HCT116 (cell line): Measurements from ENCODE around the gene DPH1. TPM values are rescaled to one million over a fixed set of nuclear protein-coding genes. Genes with fewer than 3 reads are reported as not detected.

ENCODE experiments used
- ATAC-seq: fragments of 200-7000 bp; cut with Tn5 transposase; 2 replicates; pipeline ENCODE4 v1.9.1; 2020; ENCODE audit warnings: mild to moderate bottlenecking, moderate library complexity
- BruUV-seq: library from RNA; stranded (reverse); fragments of 400-500 nt; replicated peaks from 2 replicates; lab custom pipeline; 2021; lab: Mats Ljungman, UMichigan
- CTCF ChIA-PET: fragments of 300-600 bp; sonication (Branson Sonifier 250); formaldehyde crosslinking; loops from one replicate; lab custom pipeline; 2021; ENCODE audit warnings: antibody characterized with exemption; lab: Charles Lee
- POLR2A ChIA-PET: fragments of 300-600, 350-600 bp; sonication (Branson Sonifier 250); formaldehyde crosslinking; loops from one replicate; lab custom pipeline; 2021; ENCODE audit warnings: antibody characterized with exemption; lab: Charles Lee
- RAD21 ChIA-PET, 2 experiments: fragments of 300-600 bp; sonication (Branson Sonifier 250); formaldehyde crosslinking; loops; one replicate each; lab custom pipeline; 2023; ENCODE audit warnings: low total read pairs in 2 of 2; ENCODE audit not compliant: uncharacterized antibody in 2 of 2, unreplicated experiment in 2 of 2, low non-redundant PET in 1 of 2; lab: Charles Lee
- DNase-seq: peaks from one replicate; pipeline ENCODE4 v3.0.0-alpha.2; 2010; ENCODE audit warnings: low read depth, low spot score
- H2AFZ ChIP-seq: fragments of 200-600 bp; shearing (Covaris generic), sonication (generic); 2 replicates; pipeline ENCODE4 v1.6.1; 2017; ENCODE audit warnings: low read depth, mixed run types, mixed read lengths, antibody characterized with exemption, low read length; ENCODE audit not compliant: poor library complexity, severe bottlenecking
- H3K27ac ChIP-seq: 2 replicates; pipeline ENCODE4 v1.5.1; 2012; ENCODE audit warnings: low read depth, low read length
- H3K27me3 ChIP-seq: fragments of 200-600 bp; sonication (generic); 2 replicates; pipeline ENCODE4 v1.6.1; 2016; ENCODE audit warnings: mixed run types, low read length, mixed read lengths; ENCODE audit not compliant: insufficient read depth
- H3K36me3 ChIP-seq, 2 experiments: fragments of 200-500 bp in 1 of 2; fragments of 200-600 bp in 1 of 2; sonication (Bioruptor generic) in 1 of 2; sonication (generic) in 1 of 2; 2 replicates each; pipeline versions ENCODE4 v1.5.1 to v1.6.1; 2014 to 2016; ENCODE audit warnings: low read length in 2 of 2, inconsistent platforms in 1 of 2, mixed read lengths in 1 of 2, mixed run types in 1 of 2; ENCODE audit not compliant: insufficient read depth in 2 of 2, control insufficient read depth in 1 of 2
- H3K4me1 ChIP-seq, 2 experiments: fragments of 200-600 bp in 1 of 2; sonication (generic) in 1 of 2; 2 replicates each; pipeline versions ENCODE4 v1.5.1 to v1.6.1; 2012 to 2017; ENCODE audit warnings: low read length in 2 of 2, inconsistent platforms in 1 of 2, mild to moderate bottlenecking in 1 of 2, mixed read lengths in 1 of 2, mixed run types in 1 of 2, moderate library complexity in 1 of 2; ENCODE audit not compliant: insufficient read depth in 2 of 2, control insufficient read depth in 1 of 2
- H3K4me2 ChIP-seq: fragments of 200-600 bp; sonication (generic); 2 replicates; pipeline ENCODE4 v1.6.1; 2017; ENCODE audit warnings: mixed run types, low read length, mixed read lengths
- H3K4me3 ChIP-seq, 2 experiments: fragments of 200-600 bp in 1 of 2; sonication (generic) in 1 of 2; replicated peaks in 1 of 2; 2 replicates each; pipeline ENCODE4 v1.5.1; 2011 to 2016; ENCODE audit warnings: low read length in 2 of 2, control low read depth in 1 of 2, low read depth in 1 of 2, mild to moderate bottlenecking in 1 of 2, mixed read lengths in 1 of 2, mixed run types in 1 of 2
- H3K79me2 ChIP-seq: fragments of 200-600 bp; sonication (generic); 2 replicates; pipeline ENCODE4 v1.6.1; 2017; ENCODE audit warnings: mild to moderate bottlenecking, mixed run types, low read length, moderate library complexity, mixed read lengths; ENCODE audit not compliant: insufficient read depth
- H3K9ac ChIP-seq: fragments of 200-600 bp; sonication (generic); 2 replicates; pipeline ENCODE4 v1.6.1; 2016; ENCODE audit warnings: low read length, mixed read lengths
- H3K9me2 ChIP-seq: fragments of 200-600 bp; sonication (generic), shearing (Covaris generic); 2 replicates; pipeline ENCODE4 v1.6.1; 2017; ENCODE audit warnings: mixed run types, mild to moderate bottlenecking, moderate library complexity; ENCODE audit not compliant: insufficient read depth
- H3K9me3 ChIP-seq, 2 experiments: fragments of 200-500 bp in 1 of 2; fragments of 200-600 bp in 1 of 2; sonication (Bioruptor generic) in 1 of 2; sonication (generic) in 1 of 2; 2 replicates each; pipeline ENCODE4 v1.6.1; 2014 to 2017; ENCODE audit warnings: low read length in 2 of 2, mixed read lengths in 2 of 2, inconsistent platforms in 1 of 2, low read depth in 1 of 2, mild to moderate bottlenecking in 1 of 2, mixed run types in 1 of 2, moderate library complexity in 1 of 2; ENCODE audit not compliant: control insufficient read depth in 1 of 2, insufficient read depth in 1 of 2
- H4K20me1 ChIP-seq: fragments of 200-600 bp; sonication (generic), shearing (Covaris generic); 2 replicates; pipeline ENCODE4 v1.6.1; 2017; ENCODE audit warnings: mixed run types, mild to moderate bottlenecking, moderate library complexity; ENCODE audit not compliant: insufficient read depth
- CTCF ChIP-seq, 3 experiments: fragments of 200-600 bp in 1 of 3; sonication (generic) in 1 of 3; IDR thresholded peaks in 2 of 3; conservative IDR thresholded peaks in 1 of 3; 2 replicates each; pipeline ENCODE4 v1.5.1; 2012 to 2017; ENCODE audit warnings: low read depth in 2 of 3, low read length in 2 of 3, antibody characterized with exemption in 1 of 3, borderline replicate concordance in 1 of 3, control low read depth in 1 of 3, mild to moderate bottlenecking in 1 of 3, mixed read lengths in 1 of 3, mixed run types in 1 of 3, moderate library complexity in 1 of 3; ENCODE audit not compliant: insufficient read depth in 1 of 3
- EGR1 ChIP-seq: IDR thresholded peaks from 2 replicates; pipeline ENCODE4 v1.6.1; 2012; ENCODE audit warnings: low read depth
- JUND ChIP-seq: IDR thresholded peaks from 2 replicates; pipeline ENCODE4 v1.6.1; 2012
- RAD21 ChIP-seq: IDR thresholded peaks from 2 replicates; pipeline ENCODE4 v1.6.1; 2012; ENCODE audit warnings: low read depth, mild to moderate bottlenecking
- SIN3A ChIP-seq: IDR thresholded peaks from 2 replicates; pipeline ENCODE4 v1.6.1; 2012; ENCODE audit warnings: low read depth
- SP1 ChIP-seq: IDR thresholded peaks from 2 replicates; pipeline ENCODE4 v1.6.1; 2012; ENCODE audit warnings: low read depth
- TCF7L2 ChIP-seq: IDR thresholded peaks from 2 replicates; pipeline ENCODE4 v1.7.0; 2011; ENCODE audit warnings: borderline replicate concordance, inconsistent platforms; ENCODE audit not compliant: insufficient read depth, insufficient read length; ENCODE audit errors: extremely low read depth
- intact Hi-C: fragments of 100-400 bp; cut with micrococcal nuclease; formaldehyde crosslinking; loops from 2 replicates; pipeline ENCODE4 v1.10.0; 2022
- total RNA-seq: library from RNA; stranded (reverse); gene quantifications from one replicate; pipeline ENCODE4 v1.2.1, GENCODE V29; 2021; ENCODE audit not compliant: unreplicated experiment

The DPH1 gene
- total RNA-seq, 1 experiment from 2014 or later = 47.2 TPM

- CTCF ChIA-PET = interaction anchor here (0.6 to 8.0 kb wide), 10 partner anchors 10 to 362 kb away, joined by 3 to 200 read pairs (median 3); no protein-coding TSS in a partner anchor
- Histone ChIP-seq H3K79me2 (no peaks in the 10 kb centered on the region), H3K4me2 (no peak overlapping the region), H3K27me3 (no peaks in the 10 kb centered on the region), H3K9ac (no peak overlapping the region), H3K27ac (no peak overlapping the region), H3K9me2 (no peaks in the 10 kb centered on the region), H3K4me3 (no peak overlapping the region), H3K36me3 (no peaks in the 10 kb centered on the region), H3K9me3 (no peaks in the 10 kb centered on the region), H2AFZ (no peak overlapping the region), H3K4me1 (peaks cover 3 to 30% of the 10 kb centered on the region in 2 experiments), H4K20me1 (no peaks in the 10 kb centered on the region)
- TF ChIP-seq EGR1 = no peak
- TF ChIP-seq SIN3A = no peak
- TF ChIP-seq TCF7L2 = no peak
- TF ChIP-seq SP1 = no peak
- TF ChIP-seq RAD21 = no peak
- no peak for DNase-seq
- no TSS peak for BruUV-seq
- RAD21 ChIA-PET = interaction anchor here (0.5 to 1.0 kb wide), 3 partner anchors 74 to 191 kb away, joined by 3 to 8 read pairs (median 5); no protein-coding TSS in a partner anchor
- POLR2A ChIA-PET = interaction anchor here (1.1 kb wide), 1 partner anchor 191 kb away, joined by 3 read pairs; no protein-coding TSS in a partner anchor
- intact Hi-C loops = no loop called here
- ATAC-seq = no peak
Measured at GRCh38 chr17:2054262-2054511, 24.2 kb downstream of the DPH1 start.

- no peaks in the 10 kb centered on the region for H3K9me2 ChIP-seq
Measured at GRCh38 chr17:2054512-2055291, 24.7 kb downstream of the DPH1 start, which contains the start of gene HIC1. HIC1 (plus strand) TSS chr17:2055103; CDS start chr17:2056691, 1,588 bp downstream.

More at GRCh38 chr17:2054512-2055291, 24.7 kb downstream of the DPH1 start, which contains the start of gene HIC1:
- H3K4me2 ChIP-seq = peak within 1 kb of the TSS; percentile 36; the same call in 1 of the 2 replicates
- no peaks in the 10 kb centered on the region for H3K36me3 ChIP-seq
- no TSS peak for BruUV-seq
- no peak within 1 kb of the TSS for H3K4me3 ChIP-seq
- H2AFZ ChIP-seq = no peak within 1 kb of the TSS
- intact Hi-C loops = no loop called here
- peaks cover 2 to 25% of the 10 kb centered on the region in 2 experiments; a peak in 2 of 4 replicates for H3K4me1 ChIP-seq
- RAD21 ChIA-PET = interaction anchor here (0.5 to 1.0 kb wide), 3 partner anchors 73 to 190 kb away, joined by 3 to 8 read pairs (median 5); no protein-coding TSS in a partner anchor
- H3K9ac ChIP-seq = no peak within 1 kb of the TSS
- H3K27ac ChIP-seq = no peak within 1 kb of the TSS
- H3K9me3 ChIP-seq = no peaks in the 10 kb centered on the region
- ATAC-seq (peak; percentile 62), DNase-seq (no peak)
- CTCF ChIA-PET = interaction anchor here (0.6 to 8.0 kb wide), 10 partner anchors 10 to 362 kb away, joined by 3 to 200 read pairs (median 3); no protein-coding TSS in a partner anchor
- POLR2A ChIA-PET = interaction anchor here (1.1 kb wide), 1 partner anchor 190 kb away, joined by 3 read pairs; no protein-coding TSS in a partner anchor
- no peaks in the 10 kb centered on the region for H4K20me1 ChIP-seq
- no peaks in the 10 kb centered on the region for H3K79me2 ChIP-seq
- peak; percentile 85 for TF ChIP-seq RAD21
- TF ChIP-seq CTCF (IDR thresholded peaks at IDR 0.05 in 2 of 3, conservative IDR thresholded peaks at IDR 0.05 in 1 of 3; ENCODE audit: borderline replicate concordance in 1 of 3, insufficient read depth in 1 of 3, low read depth in 2 of 3, low read length in 2 of 3) = peak; percentile 61 to 84 (median 78)
- TF ChIP-seq JUND = no peak
- TF ChIP-seq, all 23 proteins: peak for 2
- no peaks in the 10 kb centered on the region for H3K27me3 ChIP-seq
